Kidney tubule cell (primary cell): ENCODE results near the gene GEN1.
A peak's percentile ranks its signal among the peaks of the same experiment; 100 is the strongest.

Experiments
- DNase-seq: peaks from one replicate; pipeline ENCODE4 v3.0.0-alpha.2; 2018; ENCODE audit warnings: low spot score

GEN1 gene

GRCh38 chr2:17823646-17824045 lies 69.7 kb downstream of the GEN1 start:
- peak; percentile 35 for DNase-seq

DNA sequence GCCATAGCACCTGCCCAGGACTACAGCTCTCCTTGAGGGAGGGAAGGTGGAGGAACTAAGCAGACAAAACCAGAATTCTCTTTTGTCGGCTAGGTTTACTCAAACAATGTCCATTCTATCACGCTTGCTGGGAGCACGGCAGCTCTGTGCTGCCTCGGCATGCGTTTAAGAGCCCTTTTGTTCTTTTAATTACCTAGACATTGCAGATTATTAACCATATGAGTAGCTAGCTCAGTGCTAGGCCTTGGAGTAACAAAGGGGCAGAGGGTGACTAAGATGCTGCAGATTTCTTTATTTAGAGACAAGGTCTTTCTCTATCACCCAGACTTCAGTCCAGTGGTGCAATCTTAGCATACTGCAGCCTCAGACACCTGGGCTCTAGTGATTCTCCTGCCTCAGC lies 73.4 kb downstream of the GEN1 start:
- DNase-seq = peak; percentile 83

- no peak for DNase-seq
Measured at GRCh38 chr2:17827785-17828184, 73.8 kb downstream of the GEN1 start.

- DNase-seq = peak; percentile 86
Measured at GRCh38 chr2:17830053-17831034, 76.4 kb downstream of the GEN1 start.

GRCh38 chr2:17835516-17835915 lies 81.6 kb downstream of the GEN1 start:
- no peak for DNase-seq
